GM23338 (cell line): ENCODE data around the gene CASP10. TPM values are rescaled to one million over a fixed set of nuclear protein-coding genes. Genes with fewer than 3 reads are reported as not detected.

Experiments
- ATAC-seq: fragments of 200-7000 bp; cut with Tn5 transposase; 3 replicates; pipeline ENCODE4 v1.9.1; 2020
- DNase-seq: peaks from one replicate; pipeline ENCODE4 v3.0.0-alpha.2; 2015; ENCODE audit warnings: low spot score
- H2AFZ ChIP-seq: fragments of 200-600 bp; sonication (generic); 2 replicates; pipeline ENCODE4 v1.8.0; 2016; ENCODE audit warnings: antibody characterized with exemption, mild to moderate bottlenecking, moderate library complexity
- H3F3A ChIP-seq: fragments of 200-600 bp; sonication (generic); replicated peaks from 2 replicates; pipeline ENCODE4 v1.8.0; 2017; ENCODE audit warnings: antibody characterized with exemption, mixed run types, low read depth
- H3K27ac ChIP-seq: fragments of 200-600 bp; sonication (generic); 2 replicates; pipeline ENCODE4 v1.6.1; 2016; ENCODE audit warnings: low read depth
- H3K27me3 ChIP-seq: fragments of 200-600 bp; sonication (generic); 2 replicates; pipeline ENCODE4 v1.8.0; 2016; ENCODE audit warnings: mild to moderate bottlenecking, mixed run types, moderate library complexity; ENCODE audit not compliant: insufficient read depth
- H3K36me3 ChIP-seq: fragments of 200-600 bp; sonication (generic); 2 replicates; pipeline ENCODE4 v1.8.0; 2016; ENCODE audit warnings: mild to moderate bottlenecking; ENCODE audit not compliant: insufficient read depth
- H3K4me1 ChIP-seq: fragments of 200-600 bp; sonication (generic); 2 replicates; pipeline ENCODE4 v1.8.0; 2016; ENCODE audit warnings: mild to moderate bottlenecking, moderate library complexity; ENCODE audit not compliant: insufficient read depth
- H3K4me2 ChIP-seq: fragments of 200-600 bp; sonication (generic); 2 replicates; pipeline ENCODE4 v1.7.1; 2017; ENCODE audit warnings: mixed run types
- H3K4me3 ChIP-seq: fragments of 200-600 bp; sonication (generic); 2 replicates; pipeline ENCODE4 v1.6.1; 2016; ENCODE audit warnings: mixed run types
- H3K79me2 ChIP-seq: fragments of 200-600 bp; sonication (generic); replicated peaks from 2 replicates; pipeline ENCODE4 v1.8.0; 2017; ENCODE audit warnings: mild to moderate bottlenecking; ENCODE audit not compliant: insufficient read depth
- H3K9me2 ChIP-seq: fragments of 200-600 bp; sonication (generic); 2 replicates; pipeline ENCODE4 v1.8.0; 2017; ENCODE audit not compliant: insufficient read depth
- H4K20me1 ChIP-seq: fragments of 200-600 bp; sonication (generic); replicated peaks from 2 replicates; pipeline ENCODE4 v1.8.0; 2017; ENCODE audit warnings: mild to moderate bottlenecking; ENCODE audit not compliant: insufficient read depth
- H3K27ac Mint-ChIP-seq: 2 replicates; pipeline ENCODE4 v1.8.0; 2020; ENCODE audit warnings: inconsistent platforms, mild to moderate bottlenecking, moderate library complexity, mixed read lengths
- H3K27me3 Mint-ChIP-seq: 3 replicates; pipeline ENCODE4 v1.8.0; 2022; ENCODE audit warnings: low read depth, mild to moderate bottlenecking, moderate library complexity, mixed read lengths, inconsistent platforms; ENCODE audit not compliant: insufficient read depth, poor library complexity
- H3K36me3 Mint-ChIP-seq: 3 replicates; pipeline ENCODE4 v1.8.0; 2021; ENCODE audit warnings: low read depth, mild to moderate bottlenecking, inconsistent platforms, moderate library complexity, mixed read lengths
- H3K4me1 Mint-ChIP-seq: 3 replicates; pipeline ENCODE4 v1.8.0; 2020; ENCODE audit warnings: mild to moderate bottlenecking, inconsistent platforms, mixed read lengths
- H3K4me3 Mint-ChIP-seq: 3 replicates; pipeline ENCODE4 v1.8.0; 2021; ENCODE audit warnings: moderate library complexity, mild to moderate bottlenecking, inconsistent platforms, mixed read lengths
- H3K9me3 Mint-ChIP-seq: 3 replicates; pipeline ENCODE4 v1.8.0; 2020; ENCODE audit warnings: moderate library complexity, mild to moderate bottlenecking, inconsistent platforms, mixed read lengths
- CTCF ChIP-seq, 2 experiments: fragments of 200-600 bp in 1 of 2; sonication (generic) in 1 of 2; conservative IDR thresholded peaks; 2 replicates each; pipeline versions ENCODE4 v1.5.1 to v1.6.1; 2016 to 2017; ENCODE audit warnings: antibody characterized with exemption in 2 of 2, low read depth in 2 of 2, mild to moderate bottlenecking in 2 of 2, moderate library complexity in 1 of 2
- ETS1 ChIP-seq: IDR thresholded peaks from 2 replicates; pipeline ENCODE4 v1.6.1; 2016; ENCODE audit warnings: antibody characterized with exemption
- EZH2phosphoT487 ChIP-seq: fragments of 200-600 bp; sonication (generic); IDR thresholded peaks from one replicate; pipeline ENCODE4 v1.8.1; 2018; ENCODE audit warnings: antibody characterized with exemption; ENCODE audit not compliant: unreplicated experiment
- JUNB ChIP-seq: IDR thresholded peaks from one replicate; pipeline ENCODE4 v1.6.1; 2016; ENCODE audit warnings: antibody characterized with exemption; ENCODE audit not compliant: unreplicated experiment
- NANOG ChIP-seq: IDR thresholded peaks from 2 replicates; pipeline ENCODE4 v1.6.1; 2016; ENCODE audit warnings: antibody characterized with exemption, borderline replicate concordance
- POLR2AphosphoS5 ChIP-seq: IDR thresholded peaks from 2 replicates; pipeline ENCODE4 v1.6.1; 2016; ENCODE audit warnings: antibody characterized with exemption, low read depth
- REST ChIP-seq: IDR thresholded peaks from one replicate; pipeline ENCODE4 v1.6.1; 2018; ENCODE audit warnings: antibody characterized with exemption; ENCODE audit not compliant: unreplicated experiment
- STAT1 ChIP-seq: IDR thresholded peaks from one replicate; pipeline ENCODE4 v1.6.1; 2016; ENCODE audit warnings: antibody characterized with exemption; ENCODE audit not compliant: unreplicated experiment
- ZNF114 ChIP-seq: fragments of 250-450 bp; sonication (Bioruptor Pico); IDR thresholded peaks from 2 replicates; pipeline ENCODE4 v1.5.0; 2020; ENCODE audit warnings: mild to moderate bottlenecking, moderate library complexity
- ZNF331 ChIP-seq: fragments of 250-450 bp; sonication (Bioruptor Pico); IDR thresholded peaks from 2 replicates; pipeline ENCODE4 v1.5.0; 2020; ENCODE audit warnings: low read depth, mild to moderate bottlenecking, moderate library complexity
- ZNF462 ChIP-seq: fragments of 250-450 bp; sonication (Bioruptor Pico); IDR thresholded peaks from 2 replicates; pipeline ENCODE4 v1.5.0; 2020; ENCODE audit warnings: mild to moderate bottlenecking, moderate library complexity
- polyA plus RNA-seq: library from polyadenylated mRNA; unstranded; fragments of >200 nt; fragmentation: Nextera tagmentation; extraction: Ambion mirVana; gene quantifications from 2 replicates; pipeline ENCODE4 v1.2.1, GENCODE V29; 2016
- total RNA-seq: library from RNA; depleted of rRNA; stranded (reverse); fragments of >200 nt; shearing (Covaris generic); gene quantifications from 2 replicates; pipeline ENCODE4 v1.2.3, GENCODE V29; 2014

CASP10 gene
- total and polyA plus RNA-seq, 2 experiments from 2014 or later = 1.9 to 3.5 TPM

GRCh38 chr2:201216918-201217317, 34.0 kb downstream of the CASP10 start:
- Mint-ChIP-seq H3K9me3 (no peaks in the 10 kb centered on the region; the same call in 2 of the 3 replicates), H3K27ac (no peak overlapping the region), H3K4me3 (no peak overlapping the region), H3K36me3 (peaks cover 10% of the 10 kb centered on the region; the same call in 1 of the 3 replicates), H3K27me3 (no peaks in the 10 kb centered on the region), H3K4me1 (peaks cover 24% of the 10 kb centered on the region)
- Histone ChIP-seq H4K20me1 (no peaks in the 10 kb centered on the region), H3K9me2 (no peaks in the 10 kb centered on the region), H3K4me3 (no peak overlapping the region), H3K79me2 (no peaks in the 10 kb centered on the region), H3K36me3 (no peaks in the 10 kb centered on the region), H3K27me3 (no peaks in the 10 kb centered on the region), H3F3A (no peaks in the 10 kb centered on the region), H3K27ac (no peak overlapping the region), H3K4me1 (peaks cover 19% of the 10 kb centered on the region), H3K4me2 (no peak overlapping the region), H2AFZ (no peak overlapping the region)
- no peak for TF ChIP-seq ZNF331 (CRISPR knock-in tag)
- TF ChIP-seq POLR2AphosphoS5 = no peak
- no peak for TF ChIP-seq REST
- no peak for TF ChIP-seq ETS1
- no peak for TF ChIP-seq CTCF (conservative IDR thresholded peaks at IDR 0.05; ENCODE audit: low read depth in 2 of 2)
- no peak for TF ChIP-seq EZH2phosphoT487
- no peak for TF ChIP-seq ZNF462 (CRISPR knock-in tag)
- no peak for TF ChIP-seq STAT1
- no peak for TF ChIP-seq ZNF114 (CRISPR knock-in tag)
- no peak for TF ChIP-seq NANOG
- no peak for TF ChIP-seq JUNB
- ATAC-seq (no peak), DNase-seq (no peak)
